ENCODE results near the gene FLCN.

The FLCN gene

GRCh38 chr17:17200831-17201230, 36.1 kb downstream of the FLCN start:
- Histone ChIP-seq H3K4me3 (replicated peaks; ENCODE audit: insufficient read depth, low read length) (no peak overlapping the region), H3K27ac (replicated peaks) (no peak overlapping the region), H3K27me3 (ENCODE audit: insufficient read depth, poor library complexity, severe bottlenecking) (no peaks in the 10 kb centered on the region)
- TF ChIP-seq SPI1 (IDR thresholded peaks at IDR 0.05; ENCODE audit: borderline replicate concordance, low read depth) (no peak), CTCF (IDR thresholded peaks at IDR 0.05; ENCODE audit: insufficient read depth, low read length) (no peak), REST (IDR thresholded peaks at IDR 0.05; ENCODE audit: insufficient replicate concordance, low read depth) (no peak), POLR2AphosphoS5 (IDR thresholded peaks at IDR 0.05; ENCODE audit: low read depth) (no peak), GABPA (IDR thresholded peaks at IDR 0.05; ENCODE audit: low read depth) (no peak)
- no peak for DNase-seq (ENCODE audit: low read depth in 1 of 2, low spot score in 1 of 2)

GRCh38 chr17:17200311-17200710, 36.7 kb downstream of the FLCN start:
- TF ChIP-seq POLR2AphosphoS5 (IDR thresholded peaks at IDR 0.05; ENCODE audit: low read depth) (no peak), REST (IDR thresholded peaks at IDR 0.05; ENCODE audit: insufficient replicate concordance, low read depth) (no peak), SPI1 (IDR thresholded peaks at IDR 0.05; ENCODE audit: borderline replicate concordance, low read depth) (no peak), GABPA (IDR thresholded peaks at IDR 0.05; ENCODE audit: low read depth) (no peak), CTCF (IDR thresholded peaks at IDR 0.05; ENCODE audit: insufficient read depth, low read length) (no peak)
- DNase-seq (ENCODE audit: low read depth in 1 of 2, low spot score in 1 of 2): no peak
- Histone ChIP-seq H3K4me3 (replicated peaks; ENCODE audit: insufficient read depth, low read length) (no peak overlapping the region), H3K27me3 (ENCODE audit: insufficient read depth, poor library complexity, severe bottlenecking) (no peaks in the 10 kb centered on the region), H3K27ac (replicated peaks) (no peak overlapping the region)

GRCh38 chr17:17198281-17198680, 38.7 kb downstream of the FLCN start:
- no peak for DNase-seq (ENCODE audit: low read depth in 1 of 2, low spot score in 1 of 2)
- TF ChIP-seq REST (IDR thresholded peaks at IDR 0.05; ENCODE audit: insufficient replicate concordance, low read depth): no peak
- no peak for TF ChIP-seq GABPA (IDR thresholded peaks at IDR 0.05; ENCODE audit: low read depth)
- TF ChIP-seq CTCF (IDR thresholded peaks at IDR 0.05; ENCODE audit: insufficient read depth, low read length): no peak
- no peak for TF ChIP-seq POLR2AphosphoS5 (IDR thresholded peaks at IDR 0.05; ENCODE audit: low read depth)
- no peak for TF ChIP-seq SPI1 (IDR thresholded peaks at IDR 0.05; ENCODE audit: borderline replicate concordance, low read depth)
- Histone ChIP-seq H3K27ac (replicated peaks) (no peak overlapping the region), H3K4me3 (replicated peaks; ENCODE audit: insufficient read depth, low read length) (no peak overlapping the region), H3K27me3 (ENCODE audit: insufficient read depth, poor library complexity, severe bottlenecking) (no peaks in the 10 kb centered on the region)
